ENCODE results near the gene RAB8B.

DNA sequence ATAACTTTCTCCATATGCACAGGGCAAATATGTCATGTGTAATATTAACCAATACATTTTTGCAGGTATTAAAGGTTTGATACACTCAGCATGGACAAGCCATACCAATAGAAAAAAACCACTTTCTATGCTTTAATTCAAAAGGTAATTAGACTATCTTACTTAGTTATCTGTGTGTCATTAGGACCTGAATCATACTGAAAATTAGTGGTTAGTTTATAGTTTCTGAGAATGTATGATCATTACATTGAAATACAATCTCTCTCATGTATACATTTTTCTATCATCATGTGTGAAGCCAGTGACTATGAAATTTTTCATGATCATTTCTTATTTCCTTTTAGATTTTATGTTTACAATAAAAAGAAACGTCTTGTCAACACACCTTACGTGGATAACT is 48.5 kb upstream of the RAB8B start:
- TF ChIP-seq, protein P1, sequence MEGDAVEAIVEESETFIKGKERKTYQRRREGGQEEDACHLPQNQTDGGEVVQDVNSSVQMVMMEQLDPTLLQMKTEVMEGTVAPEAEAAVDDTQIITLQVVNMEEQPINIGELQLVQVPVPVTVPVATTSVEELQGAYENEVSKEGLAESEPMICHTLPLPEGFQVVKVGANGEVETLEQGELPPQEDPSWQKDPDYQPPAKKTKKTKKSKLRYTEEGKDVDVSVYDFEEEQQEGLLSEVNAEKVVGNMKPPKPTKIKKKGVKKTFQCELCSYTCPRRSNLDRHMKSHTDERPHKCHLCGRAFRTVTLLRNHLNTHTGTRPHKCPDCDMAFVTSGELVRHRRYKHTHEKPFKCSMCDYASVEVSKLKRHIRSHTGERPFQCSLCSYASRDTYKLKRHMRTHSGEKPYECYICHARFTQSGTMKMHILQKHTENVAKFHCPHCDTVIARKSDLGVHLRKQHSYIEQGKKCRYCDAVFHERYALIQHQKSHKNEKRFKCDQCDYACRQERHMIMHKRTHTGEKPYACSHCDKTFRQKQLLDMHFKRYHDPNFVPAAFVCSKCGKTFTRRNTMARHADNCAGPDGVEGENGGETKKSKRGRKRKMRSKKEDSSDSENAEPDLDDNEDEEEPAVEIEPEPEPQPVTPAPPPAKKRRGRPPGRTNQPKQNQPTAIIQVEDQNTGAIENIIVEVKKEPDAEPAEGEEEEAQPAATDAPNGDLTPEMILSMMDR (IDR thresholded peaks at IDR 0.05) = no peak
- TF ChIP-seq POLR2A (IDR thresholded peaks at IDR 0.05) = no peak
